Cerebellar cortex (tissue), 1 donor: Measurements from ENCODE around the gene PSMB1.
"Not testable (repeated sequence)": the region's sequence is repeated elsewhere in the genome, so short reads cannot be mapped to it uniquely, and the experiment has no call there.

Experiments
- DNase-seq: peaks from one replicate; pipeline ENCODE4 v3.0.0-alpha.2; 2015; ENCODE audit warnings: low spot score

The PSMB1 gene

DNA sequence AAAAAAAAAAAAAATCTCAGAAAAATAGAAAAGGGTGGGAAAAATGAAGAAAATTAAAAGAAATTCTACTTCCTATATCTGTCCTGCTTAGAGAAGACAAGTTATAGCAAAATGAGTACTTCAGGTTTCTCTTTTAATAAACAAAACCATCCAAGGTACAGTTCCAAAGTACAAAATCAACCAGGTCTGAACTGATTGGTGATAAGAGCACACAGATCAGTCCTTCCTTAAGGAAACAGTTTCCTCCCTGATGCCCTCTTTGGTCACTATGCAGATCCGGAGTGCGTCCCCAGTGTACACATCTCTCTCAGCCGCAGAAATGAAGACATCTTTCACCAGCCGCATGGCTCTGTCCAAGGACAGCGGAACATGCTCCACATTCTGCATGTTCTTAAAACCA, 18.1 kb downstream of the PSMB1 start:
- no peak for DNase-seq

DNA sequence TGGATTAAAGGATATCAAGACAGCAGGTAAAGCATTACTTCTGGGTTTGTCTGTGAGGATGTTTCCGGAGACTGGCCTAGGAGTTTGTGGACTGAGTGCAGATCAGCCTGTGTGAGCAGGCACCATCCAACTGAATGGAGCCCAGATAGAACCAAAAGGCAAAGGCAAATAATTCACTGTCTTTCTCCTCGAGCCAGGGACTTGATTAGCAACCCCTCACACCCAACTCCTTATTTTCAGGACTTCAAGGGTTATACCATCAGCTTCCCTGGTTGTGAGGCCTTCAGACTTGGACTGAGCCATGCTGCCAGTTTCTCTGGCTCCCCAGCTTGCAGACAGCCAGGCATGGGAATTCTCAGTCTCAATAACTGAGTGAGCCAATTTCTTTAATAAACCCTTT, 19.3 kb downstream of the PSMB1 start:
- DNase-seq, result no peak

DNA sequence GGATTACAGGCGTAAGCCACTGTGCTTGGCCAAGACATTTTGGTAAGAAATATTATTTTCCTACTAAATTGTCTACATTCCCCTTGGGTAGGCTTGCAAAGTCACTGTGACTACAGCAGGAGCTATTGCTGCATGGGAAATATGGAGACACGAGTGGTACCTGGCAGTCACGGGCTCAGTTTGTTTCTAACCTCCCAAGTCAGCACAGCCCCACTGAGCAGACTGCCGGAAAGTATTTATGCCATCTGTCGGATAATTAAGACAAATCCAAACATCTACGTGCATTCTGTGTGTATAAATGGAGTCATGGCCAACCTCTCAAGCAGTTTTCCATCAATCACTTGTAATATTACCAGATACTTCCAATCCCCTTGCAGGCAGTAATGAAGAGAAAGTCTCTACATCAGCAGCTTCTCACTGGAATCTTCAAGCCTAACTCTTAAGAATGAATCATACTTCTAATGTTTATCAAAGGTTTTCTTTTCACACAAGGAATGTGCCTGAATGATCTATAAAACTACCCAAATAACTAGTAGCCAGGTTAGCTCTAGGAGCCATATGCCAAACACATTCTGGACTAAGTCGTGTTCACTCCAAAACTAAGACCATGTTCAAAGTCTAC, 20.1 kb downstream of the PSMB1 start:
- peak; percentile 48 for DNase-seq

DNA sequence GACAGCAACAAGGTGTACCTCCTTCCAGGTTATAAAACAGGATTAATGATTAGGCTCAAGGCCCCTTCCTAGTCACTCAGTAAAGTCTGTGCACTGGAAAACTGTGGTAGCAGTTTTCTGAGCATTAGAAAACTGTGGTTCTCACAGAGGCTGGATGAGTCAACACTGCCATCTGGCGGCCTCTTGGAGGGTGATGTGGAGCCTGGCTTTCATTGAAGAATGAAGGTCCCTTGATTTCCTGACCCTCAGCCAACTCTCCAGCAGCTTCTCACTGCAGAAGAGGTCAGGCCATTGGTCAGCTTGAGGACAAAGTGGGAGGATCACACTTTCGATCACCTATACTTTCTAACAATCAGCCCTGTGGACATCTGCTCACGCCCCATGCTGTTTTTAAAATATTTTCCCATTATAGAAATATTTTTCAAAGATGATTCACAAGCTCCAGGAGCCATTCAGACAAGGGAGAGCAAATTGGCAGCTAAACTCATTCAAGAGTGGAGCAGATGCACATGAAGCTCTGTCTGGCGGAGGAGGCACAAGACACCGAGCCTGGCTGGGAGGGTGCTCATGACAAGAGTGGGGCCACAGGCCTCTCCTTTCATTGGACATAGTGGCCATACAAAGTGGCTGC, 23.2 kb downstream of the PSMB1 start:
- DNase-seq, result peak; percentile 89

DNA sequence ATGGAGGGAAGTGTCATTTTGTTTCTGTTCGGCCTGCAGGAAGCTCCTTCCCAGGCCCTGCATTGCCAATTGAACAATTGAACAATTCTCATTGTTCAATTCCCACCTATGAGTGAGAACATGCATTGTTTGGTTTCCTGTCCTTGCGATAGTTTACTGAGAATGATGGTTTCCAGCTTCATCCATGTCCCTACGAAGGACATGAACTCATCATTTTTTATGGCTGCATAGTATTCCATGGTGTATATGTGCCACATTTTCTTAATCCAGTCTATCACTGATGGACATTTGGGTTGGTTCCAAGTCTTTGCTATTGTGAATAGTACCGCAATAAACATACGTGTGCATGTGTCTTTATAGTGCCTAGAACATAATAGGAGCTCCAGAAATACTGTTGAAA, 25.1 kb downstream of the PSMB1 start:
- not testable (repeated sequence) for DNase-seq

DNA sequence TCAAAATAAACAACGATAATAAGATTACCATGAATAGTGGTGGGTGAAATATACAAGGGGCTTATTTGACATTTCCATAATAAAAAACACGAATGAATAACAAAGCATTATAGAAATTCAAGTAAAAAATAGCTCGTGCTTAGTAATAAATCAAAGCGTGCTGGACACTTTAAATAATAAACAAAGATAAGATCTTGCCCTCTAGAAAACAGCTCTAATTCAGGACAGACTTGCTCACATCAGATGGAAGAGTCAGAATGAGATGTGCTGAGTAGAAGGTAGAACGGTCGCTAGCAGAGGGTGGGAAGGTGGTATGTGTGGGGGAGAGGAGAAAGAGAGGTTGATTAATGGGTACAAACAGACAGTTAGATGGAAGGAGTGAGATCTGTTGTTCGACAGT, 27.3 kb downstream of the PSMB1 start:
- no peak for DNase-seq

DNA sequence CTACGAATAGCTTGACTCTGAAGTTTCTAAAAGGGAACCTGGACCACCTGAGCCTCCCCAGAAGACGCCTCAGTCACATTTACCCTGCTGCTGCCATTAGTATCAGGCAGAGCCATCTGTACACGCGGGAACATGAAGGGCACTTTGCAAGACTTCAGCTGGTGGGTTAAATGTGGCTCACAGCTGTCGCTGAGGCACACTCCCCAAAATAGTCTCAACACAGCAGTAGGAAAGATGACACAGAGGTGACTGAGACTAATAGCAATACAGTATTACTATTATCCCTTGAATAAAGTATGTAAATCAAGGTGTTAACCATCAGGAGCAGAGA, 29.0 kb downstream of the PSMB1 start:
- DNase-seq, result no peak

DNA sequence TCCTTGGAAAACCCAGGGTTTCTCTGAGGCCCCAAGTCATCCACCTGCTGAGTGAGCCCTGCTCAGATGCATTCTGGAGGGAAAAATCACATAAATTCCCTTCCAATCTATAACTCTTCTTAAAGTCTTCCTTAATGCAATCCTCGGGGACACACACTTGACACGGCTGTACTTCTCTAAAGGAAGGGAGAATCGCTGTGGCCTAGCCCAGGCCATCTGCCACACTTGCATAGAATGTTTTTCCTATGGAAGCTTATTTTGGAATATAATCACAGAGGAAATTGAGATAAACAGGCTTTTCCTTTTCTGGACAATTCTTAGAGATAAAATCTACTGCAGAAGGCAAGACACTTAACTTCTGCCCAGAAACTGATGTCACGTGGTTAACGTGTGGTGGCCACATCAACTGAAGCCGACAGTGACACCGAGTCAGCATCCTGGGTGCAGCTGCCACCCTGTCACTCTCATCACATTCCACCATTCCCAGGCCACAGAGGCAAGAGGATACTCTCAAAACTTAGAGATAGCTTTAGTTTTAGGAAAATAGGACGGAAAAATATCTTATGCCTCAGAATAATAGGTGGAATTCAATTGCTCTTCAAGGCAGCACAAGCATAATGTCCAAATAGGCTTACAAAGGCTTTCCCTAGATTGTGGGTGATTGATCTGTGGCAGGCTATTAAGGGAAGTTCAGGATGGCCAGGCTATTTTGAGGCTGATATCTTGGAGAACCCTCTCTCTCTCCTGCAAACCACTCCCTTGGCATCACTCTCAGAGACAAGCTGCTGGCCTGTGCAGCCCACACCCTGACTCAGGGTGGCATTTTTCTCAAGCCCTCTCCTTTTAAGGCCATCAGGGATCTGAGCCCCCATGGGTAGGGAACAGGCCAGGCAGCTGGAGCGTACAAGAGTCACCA, 29.6 kb downstream of the PSMB1 start:
- DNase-seq, result no peak

DNA sequence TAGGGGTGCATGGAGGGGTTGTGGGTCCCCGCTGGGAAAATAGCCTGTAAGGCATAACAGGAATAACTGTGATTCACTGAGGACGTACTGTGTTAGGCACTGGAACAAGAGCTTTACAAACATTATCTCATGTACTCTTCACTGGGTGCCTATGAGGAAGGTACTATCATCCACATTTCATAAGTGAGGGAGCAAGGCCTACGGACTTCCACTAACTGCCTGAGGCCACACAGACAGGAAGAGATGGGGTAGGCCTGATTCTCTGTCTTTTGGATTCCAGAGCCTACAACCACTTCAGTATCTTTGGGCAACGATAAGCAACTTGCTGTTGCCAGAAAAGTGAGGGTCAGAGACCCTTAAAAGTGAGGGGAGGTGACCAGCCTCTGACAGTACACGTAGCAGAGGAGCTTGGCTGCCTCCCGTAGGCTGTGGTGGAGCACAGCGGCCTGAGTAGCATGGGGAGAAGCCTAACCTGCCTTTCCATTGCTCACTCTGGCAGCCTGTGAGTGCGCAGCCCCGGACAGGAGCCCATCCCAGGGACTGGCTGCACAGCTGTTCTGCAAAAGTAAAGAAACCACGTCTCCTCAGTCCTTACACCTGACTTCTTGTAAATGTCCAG, 30.4 kb downstream of the PSMB1 start:
- DNase-seq, result peak; percentile 26

DNA sequence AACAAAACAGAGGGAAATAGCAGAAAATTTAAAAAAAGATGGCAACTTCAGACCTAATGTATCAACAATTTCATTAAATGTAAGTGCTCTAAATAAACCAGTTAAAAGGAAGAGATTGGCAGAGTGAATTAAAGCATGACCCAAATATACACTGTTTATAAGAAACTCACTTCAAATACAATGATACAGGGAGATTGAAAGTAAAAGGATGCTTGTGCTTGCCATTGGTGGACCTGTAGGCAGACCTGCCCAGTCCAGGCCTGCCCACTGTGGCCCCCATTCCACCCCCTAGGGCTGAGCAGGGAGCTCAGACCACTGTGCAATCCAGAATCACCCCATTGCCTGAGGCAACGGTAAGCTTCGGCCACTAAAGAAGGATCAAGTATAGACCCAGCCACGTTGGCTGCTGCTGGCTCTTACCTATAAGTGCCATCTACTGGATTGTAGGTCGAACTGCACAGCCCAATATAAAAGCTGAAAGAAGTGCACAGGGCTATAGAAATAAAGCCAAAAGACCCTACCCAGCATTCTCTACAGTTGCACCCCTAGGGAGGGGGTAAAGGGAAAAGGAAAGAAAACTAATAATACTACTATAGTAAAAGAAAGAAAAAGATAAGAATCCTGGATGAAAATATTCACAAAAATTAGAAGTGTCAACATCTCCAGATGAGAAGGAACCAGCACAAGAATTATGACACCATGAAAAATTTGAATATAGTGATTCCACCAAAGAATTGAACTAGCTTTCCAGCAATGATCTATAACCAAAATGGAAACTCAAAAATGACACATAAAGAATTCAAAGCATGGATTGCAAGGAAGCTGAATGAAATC, 36.1 kb downstream of the PSMB1 start:
- peak; percentile 42 for DNase-seq

DNA sequence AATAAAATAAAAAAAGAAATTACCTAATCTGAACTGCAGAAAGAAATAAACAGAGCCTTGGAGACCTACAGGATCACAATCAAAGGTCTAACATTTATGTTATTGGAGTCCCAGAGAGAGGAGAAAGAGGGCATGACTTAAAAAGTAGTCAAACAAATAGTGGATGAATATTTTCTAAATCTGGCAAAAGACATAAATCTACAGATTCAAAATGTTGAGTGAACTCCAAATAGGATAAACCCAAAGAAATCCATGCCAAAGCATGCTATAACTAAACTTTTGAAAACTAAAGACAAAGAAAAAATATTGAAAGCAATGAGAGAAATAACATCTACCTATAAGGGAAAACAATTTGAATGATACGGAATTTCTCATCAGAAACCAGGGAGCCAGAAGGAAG, 38.2 kb downstream of the PSMB1 start:
- DNase-seq, result no peak

DNA sequence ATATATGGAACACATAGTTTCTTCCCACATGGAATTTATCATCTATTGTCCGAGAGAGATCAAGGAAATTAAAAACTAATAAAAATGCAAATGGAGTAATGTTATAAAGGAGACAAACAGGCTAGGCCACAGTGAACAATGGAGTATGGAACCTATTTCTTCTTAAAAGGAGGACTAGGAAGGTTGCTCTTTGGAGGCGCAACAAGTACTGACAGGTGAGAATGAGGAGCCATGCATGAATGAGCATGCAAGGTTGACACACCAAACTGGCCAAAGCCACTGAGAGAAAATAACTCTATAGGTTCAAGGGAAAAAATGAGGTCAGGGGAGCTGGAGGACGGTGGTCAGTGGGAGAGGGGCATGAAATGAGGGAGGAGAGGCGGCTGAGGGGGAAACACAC, 40.9 kb downstream of the PSMB1 start:
- no peak for DNase-seq

DNA sequence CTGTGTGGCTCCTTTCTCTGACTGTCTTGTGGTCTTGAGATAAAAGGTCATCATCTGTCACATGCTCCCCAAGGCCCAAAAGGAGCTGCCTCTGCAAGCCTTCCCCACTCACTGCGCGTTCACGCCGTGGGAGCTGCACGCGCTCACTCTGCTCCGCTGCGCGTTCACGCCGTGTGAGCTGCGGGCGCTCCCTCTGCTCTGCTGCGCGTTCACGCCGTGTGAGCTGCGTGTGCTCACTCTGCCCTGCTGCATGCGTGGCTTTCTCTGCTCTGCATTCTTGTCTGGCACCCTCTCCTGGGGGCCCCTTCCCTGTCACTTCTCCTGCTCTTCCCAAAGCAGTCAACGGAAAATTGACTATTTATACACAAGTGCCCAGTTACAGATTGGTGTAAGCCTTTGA, 42.5 kb downstream of the PSMB1 start:
- DNase-seq, result no peak

DNA sequence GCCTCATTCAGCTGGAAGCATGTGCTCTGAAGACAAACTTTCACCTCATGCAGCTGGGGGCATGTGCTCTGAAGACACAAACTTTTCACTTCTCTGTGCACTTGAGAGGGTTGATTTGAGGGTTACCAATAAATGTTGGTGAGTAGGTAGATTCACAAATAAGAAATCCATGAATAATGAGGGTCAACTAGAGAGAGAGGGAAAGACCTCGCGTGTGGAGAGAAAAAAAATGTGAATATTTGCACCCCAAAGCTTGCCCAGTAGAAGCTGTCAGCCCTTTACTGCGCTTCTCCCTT, 43.4 kb downstream of the PSMB1 start:
- DNase-seq, result no peak

DNA sequence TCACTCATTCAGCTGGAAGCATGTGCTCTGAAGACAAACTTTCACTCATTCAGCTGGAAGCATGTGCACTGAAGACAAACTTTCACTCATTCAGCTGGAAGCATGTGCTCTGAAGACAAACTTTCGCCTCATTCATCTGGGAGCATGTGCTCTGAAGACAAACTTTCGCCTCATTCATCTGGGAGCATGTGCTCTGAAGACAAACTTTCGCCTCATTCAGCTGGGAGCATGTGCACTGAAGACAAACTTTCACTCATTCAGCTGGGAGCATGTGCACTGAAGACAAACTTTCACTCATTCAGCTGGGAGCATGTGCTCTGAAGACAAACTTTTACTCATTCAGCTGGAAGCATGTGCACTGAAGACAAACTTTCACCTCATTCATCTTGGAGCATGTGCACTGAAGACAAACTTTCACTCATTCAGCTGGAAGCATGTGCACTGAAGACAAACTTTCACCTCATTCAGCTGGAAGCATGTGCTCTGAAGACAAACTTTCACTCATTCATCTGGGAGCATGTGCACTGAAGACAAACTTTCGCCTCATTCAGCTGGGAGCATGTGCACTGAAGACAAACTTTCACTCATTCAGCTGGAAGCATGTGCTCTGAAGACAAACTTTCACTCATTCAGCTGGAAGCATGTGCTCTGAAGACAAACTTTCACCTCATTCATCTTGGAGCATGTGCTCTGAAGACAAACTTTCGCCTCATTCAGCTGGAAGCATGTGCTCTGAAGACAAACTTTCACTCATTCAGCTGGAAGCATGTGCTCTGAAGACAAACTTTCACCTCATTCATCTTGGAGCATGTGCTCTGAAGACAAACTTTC, 44.0 kb downstream of the PSMB1 start:
- not testable (repeated sequence) for DNase-seq

DNA sequence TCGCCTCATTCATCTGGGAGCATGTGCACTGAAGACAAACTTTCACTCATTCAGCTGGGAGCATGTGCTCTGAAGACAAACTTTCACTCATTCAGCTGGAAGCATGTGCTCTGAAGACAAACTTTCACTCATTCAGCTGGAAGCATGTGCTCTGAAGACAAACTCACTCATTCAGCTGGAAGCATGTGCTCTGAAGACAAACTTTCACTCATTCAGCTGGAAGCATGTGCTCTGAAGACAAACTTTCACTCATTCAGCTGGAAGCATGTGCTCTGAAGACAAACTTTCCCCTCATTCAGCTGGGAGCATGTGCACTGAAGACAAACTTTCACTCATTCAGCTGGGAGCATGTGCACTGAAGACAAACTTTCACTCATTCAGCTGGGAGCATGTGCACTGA, 44.8 kb downstream of the PSMB1 start:
- DNase-seq, result not testable (repeated sequence)

DNA sequence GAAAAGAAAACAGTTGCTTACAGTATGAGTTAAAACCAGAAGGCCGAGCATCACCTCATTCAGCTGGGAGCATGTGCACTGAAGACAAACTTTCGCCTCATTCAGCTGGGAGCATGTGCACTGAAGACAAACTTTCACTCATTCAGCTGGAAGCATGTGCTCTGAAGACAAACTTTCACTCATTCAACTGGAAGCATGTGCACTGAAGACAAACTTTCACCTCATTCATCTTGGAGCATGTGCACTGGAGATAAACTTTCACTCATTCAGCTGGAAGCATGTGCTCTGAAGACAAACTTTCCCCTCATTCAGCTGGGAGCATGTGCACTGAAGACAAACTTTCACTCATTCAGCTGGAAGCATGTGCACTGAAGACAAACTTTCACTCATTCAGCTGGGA, 45.4 kb downstream of the PSMB1 start:
- not testable (repeated sequence) for DNase-seq

DNA sequence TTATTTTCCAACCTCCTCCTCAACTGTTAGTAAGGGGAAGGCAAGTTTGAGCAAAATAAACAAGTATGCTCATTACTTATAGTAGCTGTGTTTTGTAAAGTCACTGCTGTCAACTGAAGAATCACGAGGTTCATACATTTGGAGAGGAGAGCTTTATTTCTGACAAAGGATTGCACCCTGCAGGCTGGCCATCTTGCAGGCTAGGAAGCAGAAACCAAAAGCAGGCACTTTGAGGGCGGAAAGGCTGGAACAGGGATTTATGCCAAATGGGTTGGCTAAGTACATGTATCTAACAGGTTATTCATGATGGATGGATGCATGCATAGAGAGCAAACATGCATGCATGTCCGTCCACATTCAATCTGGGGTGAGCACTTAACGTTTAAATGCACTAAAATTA, 46.7 kb downstream of the PSMB1 start:
- DNase-seq, result peak; percentile 66

DNA sequence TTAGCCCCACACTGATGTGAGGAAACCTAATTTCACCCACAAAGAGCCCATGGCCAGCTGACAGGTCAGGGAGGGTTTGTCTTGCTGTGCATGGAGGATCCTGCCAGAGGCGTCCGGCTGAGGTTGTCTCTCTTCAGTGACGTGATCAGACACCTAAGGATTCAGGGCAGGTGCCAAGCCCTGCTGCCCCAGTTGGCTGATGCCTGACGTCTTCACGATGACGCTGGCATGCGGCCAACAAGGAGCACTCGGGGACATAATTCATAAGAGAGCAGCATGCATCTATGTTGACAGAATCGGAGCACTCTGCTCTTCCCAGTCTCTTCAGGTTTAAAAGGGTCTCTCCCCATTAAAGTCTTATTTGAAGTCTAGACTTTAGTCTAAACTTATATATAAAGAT, 47.8 kb downstream of the PSMB1 start:
- DNase-seq, result peak; percentile 65

DNA sequence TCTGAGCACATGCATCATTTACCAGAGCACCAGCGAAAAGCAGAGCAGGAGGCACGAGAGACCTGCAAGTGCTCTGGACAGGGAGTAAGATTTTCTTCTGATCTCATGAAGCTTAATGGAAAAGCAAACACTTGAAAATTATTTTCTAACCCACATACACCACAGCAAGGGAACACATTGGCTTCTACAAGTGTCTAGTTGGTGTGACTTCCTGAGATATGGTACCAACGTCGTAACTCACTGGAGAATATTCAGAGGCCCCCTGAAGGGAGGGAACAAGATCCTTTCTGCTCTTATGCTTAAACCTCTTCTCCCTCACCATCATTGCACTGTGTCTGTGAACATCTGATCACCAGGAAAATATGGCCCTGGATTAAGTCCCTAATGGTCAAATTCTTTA, 48.6 kb downstream of the PSMB1 start:
- no peak for DNase-seq

DNA sequence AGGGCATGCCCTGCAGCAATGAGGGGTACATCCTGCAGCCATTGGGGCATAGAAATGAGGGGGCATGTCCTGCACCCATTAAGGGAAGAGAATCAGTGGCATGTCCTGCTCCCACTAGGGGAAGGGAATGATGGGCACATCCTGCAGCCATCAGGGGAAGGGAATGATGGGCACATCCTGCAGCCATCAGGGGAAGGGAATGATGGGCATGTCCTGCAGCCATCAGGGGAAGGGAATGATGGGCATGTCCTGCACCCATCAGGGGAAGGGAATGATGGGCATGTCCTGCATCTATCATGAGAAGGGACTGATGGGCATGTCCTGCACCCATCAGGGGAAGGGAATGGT, 49.7 kb downstream of the PSMB1 start:
- DNase-seq, result no peak
